HG02610 (cell line): ENCODE measurements around the gene HDHD5.

Experiments
- ATAC-seq: cut with Tn5 transposase; IDR thresholded peaks from one replicate; pipeline ENCODE4 v1.9.1; 2021; ENCODE audit warnings: mild to moderate bottlenecking, moderate library complexity; ENCODE audit not compliant: unreplicated experiment

The HDHD5 gene

DNA sequence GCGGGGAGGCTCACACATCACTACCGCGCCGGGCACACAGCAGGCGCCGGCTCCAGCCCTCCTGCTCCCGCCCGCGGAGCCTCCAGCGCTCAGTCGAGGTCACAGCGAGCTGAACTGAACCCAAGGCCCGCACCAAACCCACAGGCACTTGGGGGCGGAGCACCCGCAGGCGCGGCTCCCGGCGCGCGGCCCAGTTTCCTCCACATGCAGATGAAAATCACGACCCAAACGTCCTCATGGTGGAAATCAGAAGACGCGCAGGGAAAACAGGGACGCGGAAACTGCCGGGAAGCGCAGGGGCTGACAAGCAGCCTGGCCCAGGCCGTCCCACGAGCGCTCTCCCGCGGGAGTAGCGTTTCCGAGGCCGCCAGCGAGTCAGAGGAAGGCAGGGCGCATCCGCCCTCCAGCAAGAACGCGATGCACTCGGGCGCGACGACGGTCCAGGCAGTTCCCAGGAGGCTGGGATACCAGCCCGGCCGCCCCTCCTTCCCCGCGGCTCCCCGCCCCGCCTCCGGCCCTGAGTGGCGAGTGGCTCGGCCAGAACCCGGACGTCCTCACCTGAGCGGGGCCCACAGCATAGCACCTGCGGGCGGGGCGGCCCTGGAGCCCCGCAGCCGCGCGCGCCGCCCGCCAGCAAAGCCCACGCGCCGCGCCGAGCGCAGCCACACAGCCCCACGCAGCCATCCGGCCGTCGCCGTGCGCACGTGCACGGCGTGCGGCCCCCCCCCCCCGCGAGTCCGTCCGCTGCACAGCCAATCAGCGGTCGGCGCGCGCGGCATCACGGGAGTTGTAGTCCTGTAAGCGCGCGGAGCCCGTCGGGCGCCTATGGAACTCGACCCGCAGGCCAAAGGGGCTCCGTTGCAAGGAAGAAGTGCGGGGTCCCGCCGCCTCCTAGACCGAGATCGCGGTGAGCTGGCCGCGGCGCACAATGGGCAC, at the start of gene HDHD5:
Gene HDHD5 (minus strand): TSS at position 710 of the 936 bp plus-strand sequence. CDS start 26 bp downstream, at position 684.
- peak; percentile 61 for ATAC-seq

DNA sequence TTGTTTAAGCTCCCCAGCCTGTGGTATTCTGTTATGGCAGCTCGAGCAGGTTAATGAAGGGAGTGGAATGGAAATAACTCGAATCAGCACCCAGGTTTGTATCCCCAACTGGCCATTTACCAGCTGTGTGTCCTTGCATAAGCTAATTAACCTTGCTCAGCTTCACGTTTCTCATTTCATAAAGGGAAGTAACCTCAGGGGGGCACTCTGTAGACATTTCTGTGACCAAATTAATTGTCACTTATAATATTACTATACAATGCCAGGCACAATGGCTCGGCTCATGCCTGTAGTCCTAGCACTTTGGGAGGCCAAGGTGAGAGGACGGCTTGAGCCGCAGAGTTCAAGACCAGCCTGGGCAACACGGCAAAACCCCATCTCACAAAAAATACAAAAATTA, 46.4 kb upstream of the HDHD5 start:
- ATAC-seq, result no peak

DNA sequence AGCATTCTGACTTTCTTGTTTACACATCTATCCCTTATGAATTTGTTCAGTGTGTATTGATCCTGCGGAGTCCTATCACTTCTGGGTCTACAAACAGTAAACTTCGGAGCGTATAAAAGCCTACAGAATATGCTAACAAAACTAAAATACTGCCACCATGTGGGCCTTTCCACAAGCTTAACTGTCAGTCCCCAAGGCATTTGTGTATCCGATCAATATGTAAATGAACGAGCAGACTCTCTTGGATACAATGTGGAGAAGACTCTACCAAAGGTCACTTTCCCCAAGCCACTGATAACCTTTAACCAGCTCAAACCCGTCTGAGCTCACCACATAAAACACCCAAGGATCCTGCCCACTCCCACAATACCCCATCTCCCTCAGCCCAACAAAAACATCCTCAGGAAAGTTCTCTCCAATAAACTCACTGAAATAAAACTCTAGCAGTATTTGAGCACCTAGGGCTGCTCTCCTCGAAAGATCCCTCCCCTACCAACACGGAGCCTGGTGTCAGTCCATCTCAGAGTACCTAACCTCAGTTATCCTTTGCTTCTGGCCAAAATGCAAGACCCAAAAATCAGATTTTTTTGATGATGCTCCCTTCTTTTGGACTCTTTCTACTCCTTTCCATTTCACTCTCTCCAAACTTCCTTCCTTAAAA, 42.3 kb upstream of the HDHD5 start:
- ATAC-seq, result no peak

DNA sequence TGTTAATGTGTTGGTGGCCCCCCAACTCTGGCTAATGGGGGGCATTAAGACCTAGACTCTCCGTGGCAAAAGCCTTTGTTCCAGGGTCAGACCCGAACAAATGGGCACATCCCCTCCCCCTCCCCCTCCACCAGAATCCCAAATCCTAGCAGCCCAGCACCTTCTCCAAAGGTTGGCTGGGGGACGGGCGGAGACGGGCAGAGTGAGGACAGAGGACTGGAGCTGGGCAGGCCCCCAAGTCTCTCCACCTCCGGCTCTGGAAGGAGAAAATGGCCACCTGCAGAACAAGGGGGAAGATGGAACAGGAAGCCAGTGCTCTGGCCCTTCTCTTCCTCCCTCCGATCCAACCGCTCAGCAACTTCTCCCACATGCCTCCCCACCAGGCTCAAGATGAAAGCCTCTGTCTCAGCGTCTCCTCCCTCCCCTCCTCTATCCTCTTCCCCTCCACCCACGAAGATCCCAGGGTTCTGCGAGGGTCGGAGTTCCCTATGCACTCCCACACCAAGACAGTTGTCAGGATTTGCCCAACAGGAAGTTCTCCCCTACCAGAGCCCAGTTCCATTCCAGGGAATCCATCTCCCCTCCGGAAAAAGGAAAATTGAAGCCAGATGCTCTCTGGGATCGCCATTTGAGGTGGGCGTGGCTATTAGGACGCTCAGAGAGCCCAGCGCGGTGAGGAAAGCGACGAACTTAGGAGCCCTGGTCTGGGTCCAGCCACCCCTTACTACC, 40.1 kb upstream of the HDHD5 start:
- no peak for ATAC-seq

DNA sequence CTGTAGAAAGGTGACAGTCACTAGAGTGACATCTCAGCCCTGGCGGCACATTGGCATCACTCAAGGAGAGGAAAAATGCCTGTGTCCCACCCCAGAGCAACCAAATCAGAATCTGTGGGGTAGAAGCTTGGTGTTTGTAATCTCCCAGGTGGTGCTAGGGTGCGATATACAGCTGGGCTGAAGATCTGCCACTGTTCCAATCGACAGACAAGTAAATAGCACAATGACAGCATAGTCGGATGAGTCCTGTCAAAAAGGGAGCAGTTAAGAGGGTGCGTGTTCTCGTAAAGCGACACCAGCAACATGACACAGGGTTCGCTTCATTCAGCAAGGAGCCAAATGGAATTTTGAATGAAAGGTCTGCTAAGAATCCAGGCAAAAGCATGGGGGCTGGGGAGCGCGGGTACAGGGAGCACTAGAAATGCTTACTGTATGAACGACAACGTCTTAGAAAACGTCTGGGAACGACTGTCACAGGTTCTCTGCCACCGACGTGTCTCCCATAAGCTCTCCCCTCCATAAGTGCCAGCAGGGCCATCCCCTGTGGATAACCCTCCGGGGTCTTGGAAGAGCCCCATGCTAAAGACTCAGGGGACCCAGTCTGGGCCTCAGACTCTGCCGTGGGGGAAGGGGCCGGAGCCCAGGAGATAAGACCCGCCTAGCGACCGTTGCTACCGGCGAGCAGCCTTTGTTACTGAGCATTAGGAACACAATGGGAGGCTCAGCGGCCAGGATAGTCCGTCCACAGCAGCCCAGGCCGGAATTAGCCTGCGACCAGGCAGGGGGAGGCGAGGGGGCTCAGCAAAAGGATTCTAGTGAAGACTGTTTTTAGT, 39.3 kb upstream of the HDHD5 start:
- ATAC-seq, result no peak

DNA sequence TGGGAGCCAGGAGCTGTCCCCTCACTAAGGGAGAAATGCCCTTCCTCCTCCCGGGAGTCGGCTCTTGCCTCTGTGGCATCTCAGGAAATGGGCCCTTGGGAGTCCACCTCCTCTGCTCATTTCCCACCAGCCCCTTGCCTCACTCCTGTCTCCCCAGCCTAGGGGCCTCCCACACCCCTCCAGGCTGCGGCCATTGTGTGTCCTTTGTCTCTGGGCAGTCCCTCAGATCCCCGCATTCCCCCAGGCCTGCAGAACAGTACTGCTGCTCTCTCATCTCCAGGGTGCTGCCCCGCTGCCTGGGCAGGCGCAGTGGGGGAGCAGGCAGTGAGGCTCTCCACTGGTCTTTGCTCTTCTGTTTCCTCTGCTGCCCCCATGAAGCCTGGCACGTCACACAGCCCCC, 35.1 kb upstream of the HDHD5 start:
- no peak for ATAC-seq

DNA sequence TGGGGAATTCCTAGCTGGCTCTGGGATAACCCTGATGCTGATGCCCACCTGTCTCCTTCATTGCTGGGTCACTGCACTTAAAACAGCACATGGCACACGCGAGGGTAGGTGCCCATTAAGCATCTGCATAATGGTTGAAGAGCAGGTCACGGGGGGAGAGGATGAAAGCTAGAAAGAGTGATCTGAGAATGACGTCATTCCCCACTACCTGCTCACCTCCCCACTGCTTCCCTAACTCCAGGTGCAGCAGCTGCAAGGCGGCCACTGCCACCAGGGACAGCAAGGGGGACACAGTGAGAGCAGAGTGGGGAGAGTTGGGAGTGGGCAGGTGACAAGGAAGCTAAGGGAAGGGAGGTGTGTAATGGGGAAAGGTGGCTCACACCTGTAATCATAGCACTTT, 33.1 kb upstream of the HDHD5 start:
- ATAC-seq, result no peak

DNA sequence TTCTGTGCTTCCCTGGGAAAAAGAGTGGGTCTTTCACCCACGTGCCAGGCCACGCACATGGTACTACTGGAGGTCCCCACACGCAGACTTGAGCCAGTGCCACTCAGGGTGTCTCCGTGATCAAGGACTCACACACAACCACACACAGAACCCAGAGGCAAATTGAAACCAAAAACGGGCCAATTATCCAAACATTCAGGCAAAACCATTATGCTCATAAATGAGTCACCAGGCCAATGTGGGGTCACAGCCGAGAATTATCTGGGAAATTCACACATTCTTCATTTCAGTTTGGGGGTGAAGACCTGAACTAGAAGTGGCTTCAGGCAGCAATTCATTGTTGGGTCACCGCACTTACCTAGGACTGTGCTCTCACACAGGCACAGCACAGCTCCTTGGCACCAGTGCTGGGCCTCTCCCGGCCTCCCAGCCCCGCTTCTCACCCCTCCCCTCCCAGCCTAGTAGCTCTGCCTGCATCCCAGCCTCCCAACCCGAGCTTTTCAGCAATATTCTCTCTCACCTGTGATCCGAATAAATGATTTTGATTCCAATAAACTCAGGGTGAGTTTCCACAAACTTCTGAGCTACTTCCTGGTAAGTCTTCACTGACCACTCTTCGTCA, 32.2 kb upstream of the HDHD5 start:
- ATAC-seq, result no peak

DNA sequence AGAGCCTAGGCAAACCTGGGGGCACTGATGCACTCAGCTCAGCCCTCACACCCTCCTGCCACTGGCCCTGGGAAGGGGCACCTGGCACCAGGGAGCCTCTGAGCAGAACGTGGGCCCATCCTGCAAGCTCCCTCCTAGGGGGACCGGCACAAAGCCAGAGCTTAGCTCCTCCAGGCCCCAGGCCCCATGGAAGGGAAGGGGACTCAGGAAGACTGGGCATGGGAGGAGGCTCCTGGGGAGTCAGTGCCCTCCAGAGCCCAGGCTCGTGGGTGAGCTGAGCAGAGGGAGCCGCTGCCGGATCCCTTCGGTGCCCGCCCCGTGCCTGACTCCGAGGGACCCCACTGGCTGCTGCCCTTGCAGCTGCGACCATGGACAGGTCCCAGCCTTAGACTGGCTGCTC, 31.6 kb upstream of the HDHD5 start:
- ATAC-seq, result no peak

DNA sequence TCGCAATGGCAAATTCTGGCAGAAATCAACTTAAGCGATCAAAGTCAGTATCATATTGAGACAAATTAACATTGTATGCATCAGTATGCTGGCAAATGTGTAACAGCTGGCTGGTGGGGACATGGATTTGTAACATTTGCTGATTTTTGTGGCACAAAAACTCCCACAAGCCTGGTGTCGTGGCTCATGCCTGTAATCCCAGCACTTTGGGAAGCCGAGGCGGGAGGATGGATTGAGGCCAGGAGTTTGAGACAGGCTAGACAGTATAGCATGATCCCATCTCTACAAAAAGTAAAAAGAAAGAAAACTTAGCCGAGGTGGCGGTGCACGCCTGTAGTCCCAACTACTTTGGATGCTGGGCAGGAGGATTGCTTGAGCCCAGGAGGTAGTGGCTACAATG, 17.6 kb upstream of the HDHD5 start:
- ATAC-seq, result no peak

DNA sequence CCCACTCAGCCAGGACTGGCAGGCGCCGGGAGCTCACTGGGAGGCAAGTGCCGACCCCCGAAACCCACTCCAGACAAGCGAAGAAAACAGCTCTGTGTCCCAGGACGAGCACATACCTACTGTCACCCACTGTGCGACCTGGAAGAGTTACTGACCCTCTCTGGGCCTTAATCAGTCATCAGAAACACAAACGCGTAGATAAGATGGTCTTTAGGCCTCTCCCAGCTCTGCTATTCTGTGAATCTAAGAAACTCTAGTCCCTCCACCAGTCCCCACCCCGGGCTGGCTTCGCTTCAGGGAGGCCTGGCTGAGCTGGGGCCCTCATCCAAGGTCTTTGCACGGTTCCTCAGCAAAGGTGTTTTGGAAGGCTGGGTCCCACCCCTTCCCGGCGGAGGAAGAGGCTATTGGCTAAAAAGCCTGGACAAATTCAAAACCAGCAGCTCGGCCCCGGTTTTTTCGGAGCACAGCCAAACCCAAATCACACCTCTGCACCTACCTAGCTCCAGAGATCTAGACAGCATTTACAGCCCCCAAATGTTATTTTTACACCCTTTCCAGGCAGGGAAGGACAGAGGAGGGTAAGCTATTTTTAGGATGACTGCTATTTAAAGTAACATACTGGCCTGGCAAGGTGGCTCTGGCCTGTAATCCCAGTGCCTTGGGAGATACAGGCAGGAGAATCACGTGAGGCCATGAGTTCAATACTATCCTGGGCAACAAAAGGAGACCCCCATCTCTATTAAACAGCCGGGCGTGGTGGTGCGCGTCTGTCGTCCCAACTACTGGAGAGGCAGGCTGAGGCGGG, 13.2 kb upstream of the HDHD5 start:
- ATAC-seq, result no peak

DNA sequence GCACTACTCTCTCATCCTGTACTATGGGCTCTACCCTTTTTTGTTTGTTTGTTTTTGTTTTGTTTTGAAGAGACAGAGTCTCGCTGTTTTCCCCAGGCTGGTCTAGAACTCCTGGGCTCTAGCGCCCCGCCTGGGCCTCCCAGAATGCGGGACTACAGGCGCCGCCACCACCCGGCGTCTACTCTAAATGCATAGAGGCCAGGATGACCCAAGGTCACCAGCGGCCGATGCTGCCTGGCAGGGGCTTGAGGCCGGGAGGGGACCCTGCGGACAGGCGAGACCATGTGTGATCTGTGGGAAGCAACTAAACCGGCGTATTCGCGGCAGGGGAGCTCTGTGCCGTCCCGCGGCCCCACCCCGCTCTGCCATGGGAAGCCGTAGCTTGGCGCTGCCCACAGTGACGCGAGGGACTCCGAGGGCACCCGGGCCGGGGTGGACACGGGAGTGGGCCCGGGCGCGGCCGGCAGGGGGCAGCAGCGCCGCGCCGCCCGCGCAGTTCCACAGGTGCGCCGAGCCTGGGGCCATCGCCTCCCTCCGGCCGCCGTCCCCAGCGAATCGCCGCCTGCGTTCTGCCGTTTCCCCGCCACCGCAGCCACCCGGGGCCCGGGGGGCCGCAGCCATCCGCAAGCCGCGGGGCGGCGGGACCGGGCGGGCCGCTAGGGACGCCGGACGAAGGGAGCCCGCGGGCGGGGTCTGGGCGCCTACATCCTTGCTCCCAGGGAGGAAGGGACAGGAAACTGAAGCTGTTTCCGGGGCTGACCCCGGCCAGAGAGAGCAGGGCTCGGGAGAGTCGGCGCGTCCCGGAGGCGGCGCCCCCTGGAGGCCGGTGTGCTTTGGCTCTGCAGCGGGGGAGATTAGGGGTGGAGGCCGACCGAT, 12.3 kb upstream of the HDHD5 start:
- peak; percentile 90 for ATAC-seq

DNA sequence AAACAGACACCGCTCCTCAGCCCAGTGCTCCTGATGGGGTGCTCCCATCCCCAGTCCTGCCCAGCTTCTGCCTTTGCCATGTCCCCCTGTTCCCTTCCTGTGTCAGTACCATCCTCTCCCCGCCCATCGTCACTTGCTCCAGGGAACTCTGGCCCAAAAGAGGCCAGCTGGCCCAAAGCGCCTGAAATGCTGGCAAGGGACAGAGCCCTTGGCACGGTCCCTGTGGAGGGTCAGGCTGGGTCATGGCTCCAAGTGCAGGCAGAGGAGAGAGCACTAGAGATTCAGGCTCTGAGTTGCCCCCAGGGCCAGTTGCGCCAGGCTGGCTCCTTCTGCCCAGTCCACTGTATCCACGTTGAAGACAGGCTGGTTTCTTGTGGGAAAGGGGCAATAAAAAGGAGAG, 8.4 kb upstream of the HDHD5 start:
- no peak for ATAC-seq

DNA sequence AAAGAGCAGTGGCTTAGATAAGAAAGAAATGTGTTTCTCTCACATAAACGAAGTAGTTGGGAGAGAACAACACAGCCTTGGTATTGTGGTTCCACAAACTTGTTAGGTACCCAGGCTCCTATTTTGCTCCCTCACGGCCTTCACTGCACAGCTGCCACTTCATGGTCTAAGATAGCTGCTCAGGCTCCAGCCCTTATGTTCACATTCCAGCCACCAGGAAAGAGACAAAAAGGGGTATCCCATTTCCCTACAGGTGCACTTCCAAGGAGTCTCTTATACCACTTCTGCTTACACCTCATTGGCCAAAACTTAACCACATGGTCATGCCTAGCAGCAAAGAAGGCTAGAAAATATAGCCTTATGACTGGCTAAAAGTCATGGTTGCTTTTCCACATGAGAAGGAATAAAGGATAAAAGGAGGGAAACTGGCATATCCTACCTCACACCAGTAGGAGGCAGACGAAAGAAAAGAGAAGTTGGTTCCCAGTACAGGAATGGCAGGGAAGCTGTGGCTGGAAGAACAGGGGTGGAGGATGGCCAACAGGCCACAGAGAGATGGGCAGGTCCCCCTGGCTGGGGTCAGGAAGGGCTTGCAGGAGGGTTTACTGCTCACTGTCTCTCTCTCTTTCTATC, 5.4 kb upstream of the HDHD5 start:
- ATAC-seq, result no peak

DNA sequence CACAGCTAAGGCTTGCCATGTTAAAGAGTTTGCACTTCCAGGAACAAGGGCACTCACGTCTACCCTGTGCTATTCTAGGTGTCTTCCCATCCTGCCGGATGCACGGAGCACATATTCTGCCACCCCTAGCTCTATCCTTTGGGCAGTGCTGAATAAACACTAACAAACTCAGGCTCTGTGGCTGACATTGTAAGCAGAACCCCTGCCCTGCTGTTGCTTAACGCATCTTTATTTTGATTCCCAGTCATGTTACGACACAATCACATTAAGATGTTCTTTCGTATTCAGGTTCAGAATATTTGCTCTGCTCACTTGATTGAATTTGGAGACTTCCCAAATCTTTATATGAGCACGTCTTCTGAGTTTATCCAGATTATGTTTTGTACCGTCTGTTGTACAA, 3.7 kb upstream of the HDHD5 start:
- no peak for ATAC-seq

DNA sequence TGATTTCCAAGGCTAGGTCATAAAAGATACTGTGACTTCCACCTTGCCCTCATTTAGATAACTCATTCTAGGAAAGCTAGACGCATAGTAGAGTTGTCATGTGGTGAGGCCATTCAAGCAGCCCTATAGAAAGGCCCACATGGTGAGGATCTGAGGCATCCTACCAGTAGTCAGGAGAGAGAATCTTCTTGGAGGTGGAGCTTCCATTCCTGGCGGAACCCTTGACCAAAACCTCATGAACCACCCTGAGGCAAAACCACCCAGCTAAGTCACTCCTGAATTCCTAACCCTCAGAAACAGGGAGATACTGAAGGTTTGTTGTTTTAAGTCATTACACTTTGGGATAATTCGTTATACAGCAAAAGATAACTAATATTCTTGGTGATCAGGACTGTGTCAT, 2.9 kb upstream of the HDHD5 start:
- no peak for ATAC-seq

DNA sequence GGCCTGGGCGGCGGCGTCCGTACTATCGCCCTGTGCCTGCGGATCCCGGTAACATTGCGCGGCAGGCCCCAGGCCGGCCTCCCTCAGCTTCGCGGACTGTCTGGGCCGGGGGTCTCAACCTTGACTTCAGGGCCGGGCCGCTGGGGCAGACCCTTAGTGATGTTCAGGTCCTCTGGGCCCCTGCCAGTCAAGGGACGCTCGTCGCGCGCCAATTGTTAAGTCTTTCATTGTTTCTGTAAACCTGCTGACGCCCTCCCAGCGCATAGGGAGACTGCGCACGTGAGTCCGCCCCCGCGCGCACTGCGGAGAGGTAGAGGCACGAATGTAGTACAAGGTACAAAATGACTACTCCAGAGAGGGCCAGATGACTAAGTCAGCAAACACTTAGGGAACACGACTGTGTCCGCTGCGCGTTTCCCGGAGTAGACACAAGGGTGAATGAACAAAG, 451 bp upstream of the HDHD5 start:
- ATAC-seq, result peak; percentile 32

DNA sequence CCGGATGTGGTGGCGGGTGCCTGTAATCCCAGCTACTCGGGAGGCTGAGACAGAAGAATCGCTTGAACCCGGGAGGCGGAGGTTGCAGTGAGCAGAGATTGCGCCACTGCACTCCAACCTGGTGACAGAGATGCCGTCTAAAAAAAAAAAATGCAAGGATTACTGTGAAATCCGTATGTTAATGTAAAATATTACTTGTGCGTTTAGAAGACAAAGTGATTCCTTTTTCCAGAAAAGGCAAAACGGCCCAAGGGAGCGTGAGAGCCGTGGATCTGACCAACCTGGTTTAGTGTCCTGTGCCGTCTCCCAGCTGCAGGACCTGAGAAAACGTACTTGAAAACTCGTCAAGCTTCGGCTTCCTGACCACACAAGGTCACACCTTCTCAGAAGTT, 905 bp downstream of the HDHD5 start:
- ATAC-seq, result no peak
